Esophagus muscularis mucosa (tissue), 4 donors: ENCODE results near the gene HAO2. TPM values are rescaled to one million over a fixed set of nuclear protein-coding genes. Genes with fewer than 3 reads are reported as not detected.

ENCODE experiments used
- DNase-seq: peaks from one replicate; pipeline ENCODE4 v3.0.0-alpha.2; 2017; ENCODE audit errors: extremely low spot score
- H3K27ac ChIP-seq, 4 donors: fragments of 200-600 bp; sonication (generic); replicated peaks in 1 of 4; 1 replicate in 3 of 4; 2 replicates in 1 of 4; pipeline ENCODE4 v1.5.1; 2016 to 2019; ENCODE audit warnings: mild to moderate bottlenecking in 1 of 4
- H3K27me3 ChIP-seq, 4 donors: fragments of 200-600 bp; sonication (generic); one replicate each; pipeline versions ENCODE4 v1.5.1 to v1.6.0; 2016 to 2019
- H3K36me3 ChIP-seq, 4 donors: fragments of 200-600 bp; sonication (generic); one replicate each; pipeline ENCODE4 v1.5.1; 2016 to 2019
- H3K4me1 ChIP-seq, 4 donors: fragments of 200-600 bp; sonication (generic); one replicate each; pipeline ENCODE4 v1.5.1; 2016 to 2019
- H3K4me3 ChIP-seq, 4 donors: fragments of 200-600 bp; sonication (generic); 1 replicate in 2 of 4; 2 replicates in 2 of 4; pipeline ENCODE4 v1.5.1; 2016 to 2019; ENCODE audit warnings: mild to moderate bottlenecking in 4 of 4, moderate library complexity in 1 of 4
- H3K9me3 ChIP-seq, 4 donors: fragments of 200-600 bp; sonication (generic); 1 replicate in 3 of 4; 2 replicates in 1 of 4; pipeline ENCODE4 v1.5.1; 2016 to 2019
- EP300 ChIP-seq: sonication (generic); formaldehyde crosslinking; IDR thresholded peaks from one replicate; pipeline ENCODE4 v1.6.1; 2017; ENCODE audit warnings: antibody characterized with exemption
- POLR2A ChIP-seq: fragments of 450-650 bp; IDR thresholded peaks from one replicate; pipeline ENCODE4 v1.6.1; 2017; ENCODE audit warnings: antibody characterized with exemption, moderate library complexity, mild to moderate bottlenecking, low read depth
- POLR2AphosphoS5 ChIP-seq, 2 donors: sonication (generic); formaldehyde crosslinking; IDR thresholded peaks; one replicate each; pipeline ENCODE4 v1.6.1; 2017; ENCODE audit warnings: antibody characterized with exemption in 2 of 2
- WGBS: methylation state at CpG from one replicate; pipeline ENCODE4 v1.1.5; 2018; 5-methylcytosine and 5-hydroxymethylcytosine counted together
- intact Hi-C: fragments of 100-400 bp; cut with DNase I; formaldehyde crosslinking; loops from one replicate; pipeline ENCODE4 v1.15.1; 2023
- total RNA-seq, 4 donors: library from RNA; depleted of rRNA; stranded (reverse); fragments of >200 nt; gene quantifications; one replicate each; pipeline versions ENCODE4 v1.1.0 to v1.2.1, GENCODE V29; 2016
- TF ChIP-seq, protein P1 (sequence below), 3 experiments: fragments of 200-600 bp in 2 of 3; fragments of 450-650 bp in 1 of 3; sonication (generic) in 2 of 3; IDR thresholded peaks; one replicate each; pipeline ENCODE4 v1.5.1; 2017 to 2019; ENCODE audit warnings: antibody characterized with exemption in 3 of 3, mild to moderate bottlenecking in 2 of 3, moderate library complexity in 1 of 3

The HAO2 gene
- total RNA-seq, 4 donors from 2014 or later = 0.32 TPM; not detected in 3

DNA sequence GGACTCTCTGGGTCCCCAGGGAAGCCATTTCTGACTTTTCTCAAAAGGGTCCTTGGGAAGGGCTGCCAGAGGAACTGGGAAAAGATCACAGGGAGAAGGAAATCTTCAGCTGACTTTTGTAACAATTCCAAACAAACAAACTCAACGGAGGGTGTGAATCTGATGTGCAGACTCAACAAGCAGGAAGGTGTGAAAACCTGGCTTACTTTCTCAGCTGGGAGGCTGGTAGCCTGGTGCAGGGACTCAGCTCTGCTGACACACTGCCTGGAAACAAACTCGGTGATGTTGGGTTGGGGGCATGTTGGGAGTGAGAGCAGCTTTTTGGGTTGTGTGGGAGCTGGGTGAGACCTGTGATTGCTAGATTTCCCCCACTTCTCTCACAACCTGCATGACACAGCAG lies 36.2 kb downstream of the HAO2 start:
- H3K4me3 ChIP-seq = no peak overlapping the region
- no peaks in the 10 kb centered on the region for H3K27me3 ChIP-seq
- TF ChIP-seq, protein P1, sequence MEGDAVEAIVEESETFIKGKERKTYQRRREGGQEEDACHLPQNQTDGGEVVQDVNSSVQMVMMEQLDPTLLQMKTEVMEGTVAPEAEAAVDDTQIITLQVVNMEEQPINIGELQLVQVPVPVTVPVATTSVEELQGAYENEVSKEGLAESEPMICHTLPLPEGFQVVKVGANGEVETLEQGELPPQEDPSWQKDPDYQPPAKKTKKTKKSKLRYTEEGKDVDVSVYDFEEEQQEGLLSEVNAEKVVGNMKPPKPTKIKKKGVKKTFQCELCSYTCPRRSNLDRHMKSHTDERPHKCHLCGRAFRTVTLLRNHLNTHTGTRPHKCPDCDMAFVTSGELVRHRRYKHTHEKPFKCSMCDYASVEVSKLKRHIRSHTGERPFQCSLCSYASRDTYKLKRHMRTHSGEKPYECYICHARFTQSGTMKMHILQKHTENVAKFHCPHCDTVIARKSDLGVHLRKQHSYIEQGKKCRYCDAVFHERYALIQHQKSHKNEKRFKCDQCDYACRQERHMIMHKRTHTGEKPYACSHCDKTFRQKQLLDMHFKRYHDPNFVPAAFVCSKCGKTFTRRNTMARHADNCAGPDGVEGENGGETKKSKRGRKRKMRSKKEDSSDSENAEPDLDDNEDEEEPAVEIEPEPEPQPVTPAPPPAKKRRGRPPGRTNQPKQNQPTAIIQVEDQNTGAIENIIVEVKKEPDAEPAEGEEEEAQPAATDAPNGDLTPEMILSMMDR (IDR thresholded peaks at IDR 0.05) = no peak
- no peak for TF ChIP-seq POLR2A
- no peak for TF ChIP-seq EP300
- no peak for TF ChIP-seq POLR2AphosphoS5 (IDR thresholded peaks at IDR 0.05)
- WGBS = 14% methylated on average over 2 of the region's 2 CpGs
- H3K27ac ChIP-seq = no peak overlapping the region
- H3K36me3 ChIP-seq = no peaks in the 10 kb centered on the region
- H3K4me1 ChIP-seq = no peaks in the 10 kb centered on the region
- intact Hi-C loops = no loop called here
- peaks cover 0 to 12% (median 4%) of the 10 kb centered on the region in 4 donors for H3K9me3 ChIP-seq
- DNase-seq = no peak

DNA sequence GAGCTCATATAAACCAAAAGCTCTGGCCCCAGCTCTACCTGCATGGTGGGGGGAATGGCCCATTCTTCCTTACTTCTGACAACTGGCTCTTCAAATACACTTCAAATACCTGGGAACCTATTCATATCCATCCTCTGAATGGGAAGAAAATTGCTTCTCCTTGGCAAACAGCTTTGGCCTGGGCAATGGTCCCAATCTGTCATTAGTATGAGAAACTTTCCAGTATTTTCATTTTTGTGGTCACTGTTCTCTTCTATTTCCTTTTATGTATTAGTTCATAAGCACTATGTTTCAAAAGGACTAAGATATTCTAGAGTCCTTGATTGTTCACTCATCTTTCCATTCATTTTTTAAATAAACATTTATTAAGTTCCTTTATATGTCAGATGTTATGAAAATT lies 41.1 kb downstream of the HAO2 start:
- no peaks in the 10 kb centered on the region for H3K36me3 ChIP-seq
- H3K4me3 ChIP-seq = no peak overlapping the region
- no peaks in the 10 kb centered on the region for H3K27me3 ChIP-seq
- H3K27ac ChIP-seq = no peak overlapping the region
- no peaks in the 10 kb centered on the region for H3K4me1 ChIP-seq
- H3K9me3 ChIP-seq = peaks cover 0 to 12% (median 4%) of the 10 kb centered on the region in 4 donors
- intact Hi-C loops = no loop called here
- DNase-seq = no peak
- TF ChIP-seq, protein P1 (IDR thresholded peaks at IDR 0.05) = no peak

DNA sequence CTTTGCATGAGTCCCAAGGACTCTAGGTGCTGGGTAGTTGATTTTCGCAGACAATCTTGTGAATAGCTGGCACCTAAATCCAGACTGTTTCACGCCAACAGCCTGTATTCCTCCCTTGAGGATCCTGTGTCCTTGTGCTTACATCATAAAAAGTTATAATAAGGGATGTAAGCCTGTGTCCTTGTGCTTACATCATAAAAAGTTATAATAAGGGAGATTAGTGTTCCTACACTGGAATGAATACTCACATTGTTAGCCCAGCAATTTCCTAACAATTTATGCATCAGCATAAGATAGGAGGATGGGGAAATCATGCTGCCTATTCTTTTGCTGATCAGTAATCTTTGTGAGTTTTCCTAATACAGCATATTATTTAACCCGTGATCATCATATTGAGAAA lies 42.4 kb downstream of the HAO2 start:
- Histone ChIP-seq H3K4me1 (no peaks in the 10 kb centered on the region), H3K9me3 (peaks cover 0 to 7% (median 3%) of the 10 kb centered on the region in 4 donors), H3K4me3 (no peak overlapping the region), H3K36me3 (no peaks in the 10 kb centered on the region), H3K27ac (no peak overlapping the region), H3K27me3 (no peaks in the 10 kb centered on the region)
- TF ChIP-seq EP300 = no peak
- 80% methylated on average over 3 of the region's 3 CpGs for WGBS
- intact Hi-C loops = no loop called here
- DNase-seq = no peak

DNA sequence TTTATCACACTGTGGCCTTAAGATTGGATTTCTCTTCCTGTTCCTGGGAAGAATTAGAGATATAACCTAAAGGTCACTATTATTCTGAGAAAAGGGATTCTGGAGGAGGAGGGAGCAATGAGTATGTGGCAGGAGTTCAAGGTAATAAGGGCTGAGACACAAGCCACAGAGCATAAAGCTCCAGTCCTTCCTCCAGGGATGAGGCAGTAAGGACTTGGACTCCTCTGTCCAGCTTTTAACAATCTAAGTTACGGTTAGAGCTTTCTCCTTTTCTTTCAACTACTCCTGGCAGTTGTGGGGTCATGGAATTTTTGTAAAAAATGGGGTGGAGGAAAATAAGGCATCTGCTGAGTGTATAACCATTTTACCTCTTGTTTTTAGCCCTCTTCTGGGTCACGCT lies 46.4 kb downstream of the HAO2 start, which contains the start of gene HSD3B2:
HSD3B2 (plus strand) TSS at position 201 of the 400 bp plus-strand sequence. CDS start 270 bp downstream, outside the sequence.
- WGBS = 82% methylated on average over 2 of the region's 2 CpGs
- intact Hi-C loops = no loop called here
- Histone ChIP-seq H3K27me3 (no peaks in the 10 kb centered on the region), H3K4me1 (no peaks in the 10 kb centered on the region), H3K36me3 (no peaks in the 10 kb centered on the region), H3K4me3 (no peak within 1 kb of the TSS), H3K9me3 (no peaks in the 10 kb centered on the region), H3K27ac (no peak within 1 kb of the TSS)
- DNase-seq = no peak
- no peak for TF ChIP-seq POLR2A
- TF ChIP-seq, protein P1 (IDR thresholded peaks at IDR 0.05) = no peak
- no peak for TF ChIP-seq POLR2AphosphoS5 (IDR thresholded peaks at IDR 0.05)
- no peak for TF ChIP-seq EP300

DNA sequence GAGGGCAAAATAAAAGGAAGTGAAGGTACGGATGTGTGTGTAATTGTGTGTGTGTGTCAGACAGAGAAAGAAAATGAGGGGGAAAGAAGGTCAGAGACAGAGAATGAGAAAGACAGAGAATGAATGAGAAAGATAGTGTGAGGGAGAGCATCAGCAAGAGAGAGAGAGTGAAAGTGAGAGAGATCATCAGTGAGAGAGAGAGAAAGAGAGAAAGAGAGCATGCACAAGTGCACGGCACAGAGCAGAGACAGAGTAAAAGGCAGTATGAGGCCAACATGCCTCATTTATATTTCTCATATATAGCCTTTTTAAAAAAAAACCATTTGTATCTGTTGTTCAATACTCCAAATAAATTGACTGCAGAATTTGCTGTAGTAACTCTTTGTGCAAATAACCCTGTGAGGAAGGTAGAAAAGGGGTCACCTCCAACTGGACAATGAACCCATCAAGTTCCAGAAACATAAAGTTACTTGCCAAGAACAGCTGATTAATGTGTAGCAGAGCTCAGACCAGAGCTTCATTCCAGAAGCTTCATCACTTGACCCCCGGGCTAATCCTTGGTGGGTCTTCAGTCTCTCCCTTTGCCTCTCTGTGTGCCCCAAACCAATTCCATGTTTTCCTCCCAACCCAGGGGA lies 47.5 kb downstream of the HAO2 start:
- H3K4me3 ChIP-seq = no peak overlapping the region
- no peaks in the 10 kb centered on the region for H3K9me3 ChIP-seq
- TF ChIP-seq POLR2AphosphoS5 (IDR thresholded peaks at IDR 0.05) = no peak
- TF ChIP-seq EP300 = no peak
- intact Hi-C loops = no loop called here
- H3K4me1 ChIP-seq = no peaks in the 10 kb centered on the region
- H3K36me3 ChIP-seq = no peaks in the 10 kb centered on the region
- WGBS = 60% methylated on average over 3 of the region's 3 CpGs
- no peaks in the 10 kb centered on the region for H3K27me3 ChIP-seq
- H3K27ac ChIP-seq = no peak overlapping the region
- DNase-seq = no peak

DNA sequence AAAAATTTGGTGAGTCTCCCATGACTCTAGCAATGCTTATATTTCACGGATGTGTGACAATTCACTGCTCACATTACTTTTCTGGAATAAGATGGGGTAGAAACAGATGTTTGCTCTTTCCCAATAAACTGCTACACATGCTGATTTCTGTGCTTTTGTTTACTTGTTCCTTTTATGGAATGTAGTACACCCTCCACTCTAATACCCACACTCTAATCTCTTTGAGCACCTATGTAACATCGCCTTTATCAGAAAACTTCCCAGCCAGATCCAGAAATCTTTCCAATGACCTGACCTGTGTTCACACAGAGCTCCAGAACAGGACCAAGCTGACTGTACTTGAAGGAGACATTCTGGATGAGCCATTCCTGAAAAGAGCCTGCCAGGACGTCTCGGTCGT lies 50.5 kb downstream of the HAO2 start:
- intact Hi-C loops = no loop called here

More for the DNA sequence above, 50.5 kb downstream of the HAO2 start:
- peak; percentile 68 for DNase-seq
- 88% methylated on average over 5 of the region's 5 CpGs for WGBS
- TF ChIP-seq POLR2AphosphoS5 (IDR thresholded peaks at IDR 0.05) = no peak
- TF ChIP-seq, protein P1 (IDR thresholded peaks at IDR 0.05) = no peak
- TF ChIP-seq POLR2A = no peak
- TF ChIP-seq EP300 = no peak
- no peaks in the 10 kb centered on the region for H3K4me1 ChIP-seq
- H3K36me3 ChIP-seq = no peaks in the 10 kb centered on the region
- no peak overlapping the region for H3K27ac ChIP-seq
- H3K27me3 ChIP-seq = no peaks in the 10 kb centered on the region
- H3K9me3 ChIP-seq = no peaks in the 10 kb centered on the region
- H3K4me3 ChIP-seq = no peak overlapping the region
